NCI-H1092 treated with DMSO at 0.1 percent for 48 hours (cell line): ENCODE data around the gene GAS6.
"Not testable (repeated sequence)": the region's sequence is repeated elsewhere in the genome, so short reads cannot be mapped to it uniquely, and the experiment has no call there.

Source experiments
- DNase-seq: peaks from one replicate; lab custom pipeline; 2025; lab: John Stamatoyannopoulos, UW

The GAS6 gene

DNA sequence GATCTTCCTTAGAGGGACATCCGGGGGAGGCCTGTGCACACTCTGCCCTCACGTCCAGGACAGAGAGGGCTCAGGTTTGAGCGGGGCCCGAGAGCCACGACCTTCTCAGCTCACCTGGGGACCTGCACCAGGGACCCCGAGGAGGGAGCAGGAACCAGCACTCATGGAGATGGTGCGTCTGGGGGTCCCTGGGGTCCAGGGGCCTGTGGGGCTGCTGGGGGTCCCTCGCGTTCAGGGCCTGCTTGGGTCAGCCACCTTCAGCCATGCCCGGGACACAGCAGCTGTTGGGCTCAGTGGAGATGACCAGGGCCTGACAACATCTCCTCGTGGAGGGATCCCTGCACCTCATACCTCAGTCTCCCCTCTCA, 57.8 kb downstream of the GAS6 start:
- DNase-seq = no peak

- DNase-seq = no peak
These were observed 58.3 kb downstream of the GAS6 start for GRCh38 chr13:113805431-113806103.

- no peak for DNase-seq
These were observed 59.0 kb downstream of the GAS6 start for GRCh38 chr13:113804703-113805430.

GRCh38 chr13:113804017-113804702, 59.7 kb downstream of the GAS6 start:
- no peak for DNase-seq

DNA sequence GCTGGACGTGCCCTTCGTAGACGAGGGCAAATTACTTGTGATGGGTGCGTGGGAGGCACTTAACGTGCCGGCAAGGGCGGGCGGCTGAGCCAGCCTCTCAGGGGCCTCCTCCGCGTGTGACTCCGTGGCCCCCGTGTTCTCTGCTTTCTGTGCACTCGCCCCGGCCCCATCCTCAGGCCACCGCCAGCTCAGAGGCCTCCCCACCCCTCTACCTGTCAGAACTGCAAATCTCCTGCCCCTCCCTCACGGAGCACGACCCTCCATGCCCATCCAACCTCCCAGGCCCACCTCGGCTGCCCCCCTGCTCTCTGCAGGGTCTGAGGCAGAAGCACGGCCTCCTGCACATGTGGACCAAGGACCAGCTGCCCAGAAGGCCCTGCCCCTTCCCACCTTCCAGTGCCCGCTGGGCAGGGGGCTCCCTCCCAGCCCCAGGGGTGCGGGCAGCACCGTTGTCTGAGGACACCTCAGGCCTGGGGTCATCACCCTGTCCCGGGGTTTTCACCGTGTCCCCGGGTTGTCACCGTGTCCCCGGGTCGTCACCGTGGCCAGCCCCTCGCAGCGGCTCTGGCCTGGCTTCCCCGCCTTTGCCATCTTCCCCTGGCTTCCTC, 60.4 kb downstream of the GAS6 start:
- no peak for DNase-seq

DNA sequence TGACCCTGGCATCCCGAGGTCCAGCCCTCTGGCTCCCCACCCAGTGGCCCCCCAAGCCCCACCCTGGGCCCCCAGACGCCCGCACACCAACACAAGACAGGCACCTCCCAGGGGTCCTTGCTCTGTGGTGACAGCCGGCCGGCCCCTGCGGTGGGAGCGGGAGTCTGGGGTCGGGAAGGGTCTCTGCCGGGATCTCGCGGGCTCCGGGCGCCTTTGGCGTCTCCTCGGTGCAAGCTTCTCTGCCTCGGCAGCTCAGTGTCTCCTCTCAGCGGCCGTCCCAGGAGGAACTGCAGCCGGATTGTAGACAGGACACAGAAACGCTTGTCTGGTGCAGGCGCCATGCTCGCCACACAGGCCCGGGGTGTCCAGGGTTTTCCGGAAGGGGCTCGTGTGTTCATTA, 61.1 kb downstream of the GAS6 start:
- DNase-seq = no peak

GRCh38 chr13:113802090-113802531, 61.8 kb downstream of the GAS6 start:
- no peak for DNase-seq

GRCh38 chr13:113801289-113801961, 62.5 kb downstream of the GAS6 start:
- DNase-seq = no peak

DNA sequence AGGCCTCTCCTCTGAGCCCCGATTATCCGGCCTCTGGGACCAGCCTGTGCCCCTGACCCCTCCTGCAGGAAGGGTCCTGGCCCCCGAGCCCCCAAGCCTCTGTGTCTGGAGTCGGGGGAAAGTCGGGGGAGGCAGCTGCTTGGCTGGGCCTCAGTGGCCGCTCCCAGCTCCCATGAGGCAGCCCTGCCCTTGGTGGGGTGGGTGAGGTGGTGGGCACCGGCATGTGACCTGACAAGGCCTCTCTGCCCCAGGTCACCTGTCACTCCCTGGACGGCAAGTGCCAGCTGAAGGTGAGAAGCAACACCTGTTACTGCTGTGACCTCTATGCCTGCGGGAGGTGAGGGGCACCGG, 63.3 kb downstream of the GAS6 start:
- no peak for DNase-seq

- DNase-seq = no peak
These were observed 65.6 kb downstream of the GAS6 start for GRCh38 chr13:113798200-113798811.

DNA sequence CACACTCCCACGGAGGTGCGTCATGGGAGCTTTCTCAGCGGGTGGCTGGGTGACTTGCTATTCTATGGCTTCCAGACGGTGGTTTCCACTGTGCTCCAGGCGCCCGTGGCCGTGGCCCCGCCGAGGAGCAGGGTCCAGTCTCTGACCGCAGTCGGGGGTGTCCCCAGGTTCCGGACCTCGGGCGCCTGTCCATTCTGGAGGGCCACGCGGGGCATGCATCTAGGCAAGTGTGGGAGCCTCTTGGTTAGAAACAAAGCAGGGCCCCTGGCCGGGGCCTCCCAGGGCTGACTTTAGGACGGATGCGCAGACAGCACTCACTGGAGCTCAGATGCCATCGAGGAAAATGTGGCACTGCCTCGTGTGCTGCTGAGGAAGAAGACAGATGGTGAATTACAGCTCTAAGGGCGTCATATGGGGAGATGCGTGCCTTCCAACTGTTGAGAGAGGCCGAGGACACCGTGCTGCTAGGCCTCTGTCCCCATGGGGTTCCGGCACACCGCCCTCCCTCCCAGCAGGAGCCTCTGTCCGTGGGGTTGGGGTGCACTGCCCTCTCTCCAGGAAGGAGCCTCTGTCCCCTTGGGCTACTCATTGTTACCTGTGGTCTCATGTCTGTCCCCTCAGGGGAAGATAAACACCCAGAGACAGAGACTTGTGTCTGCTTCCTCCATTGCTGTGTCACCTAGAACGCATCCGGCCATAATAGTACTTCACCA, 66.8 kb downstream of the GAS6 start:
- DNase-seq = no peak

- DNase-seq = no peak
These were observed 67.5 kb downstream of the GAS6 start for GRCh38 chr13:113796211-113796963.

GRCh38 chr13:113795362-113795761, 68.5 kb downstream of the GAS6 start:
- DNase-seq = not testable (repeated sequence)

DNA sequence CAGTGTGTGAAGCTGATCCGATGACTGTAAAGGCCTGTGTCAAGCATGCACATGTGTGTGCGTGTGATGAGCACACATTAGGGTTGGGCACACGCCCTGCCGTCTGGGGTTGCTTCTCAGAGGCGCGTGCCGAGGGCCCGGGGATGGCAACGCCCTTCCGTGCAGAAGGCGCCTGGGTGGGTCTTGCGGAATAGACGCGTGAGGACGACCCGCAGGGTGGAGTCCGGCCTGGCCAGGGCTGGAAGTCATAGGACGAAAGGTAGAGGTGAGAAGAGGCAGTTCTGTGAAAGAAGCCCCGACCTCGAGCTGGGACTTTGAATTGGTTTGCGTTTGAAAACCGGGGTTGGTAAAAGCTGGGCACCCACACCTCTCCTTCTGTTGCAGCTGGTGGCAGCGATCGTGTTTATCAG, 69.1 kb downstream of the GAS6 start:
- no peak for DNase-seq

GRCh38 chr13:113794086-113794485, 69.8 kb downstream of the GAS6 start:
- DNase-seq = no peak

GRCh38 chr13:113793718-113794085, 70.2 kb downstream of the GAS6 start:
- DNase-seq = no peak

- no peak for DNase-seq
These were observed 70.8 kb downstream of the GAS6 start for GRCh38 chr13:113792886-113793717.

- no peak for DNase-seq
These were observed 71.6 kb downstream of the GAS6 start for GRCh38 chr13:113792236-113792770.

GRCh38 chr13:113791761-113792160, 72.1 kb downstream of the GAS6 start:
- DNase-seq = no peak
